Measurements from ENCODE around the gene RAP2C. TPM values are rescaled to one million over a fixed set of nuclear protein-coding genes. Genes with fewer than 3 reads are reported as not detected.

Gene RAP2C
- total RNA-seq, 1 experiment from 2014 or later, result 52.7 TPM

DNA sequence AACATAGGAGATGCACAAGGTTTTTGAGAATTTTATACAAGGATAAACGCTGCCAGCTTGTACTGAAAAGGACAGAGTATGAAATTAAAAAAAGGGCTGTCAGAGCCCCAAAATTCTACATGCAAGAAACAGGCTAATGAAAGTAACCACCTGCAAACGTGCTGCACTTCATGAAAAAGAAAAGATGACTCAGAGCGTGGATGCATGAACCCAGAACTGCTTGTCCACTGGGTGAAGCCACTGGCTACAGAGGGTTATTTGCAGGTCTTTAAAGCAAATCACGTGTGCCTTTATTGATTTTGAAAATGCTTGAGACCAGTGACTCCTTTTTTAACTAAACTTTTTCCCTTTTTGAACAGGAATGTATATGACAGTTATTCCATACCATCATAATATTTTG lies 66.1 kb downstream of the RAP2C start:
- Histone ChIP-seq H2BK12ac (ENCODE audit: insufficient read length, low read depth, low read length) (no peak overlapping the region), H2BK120ac (ENCODE audit: low read depth, low read length, poor library complexity, severe bottlenecking) (no peak overlapping the region), H3K4ac (ENCODE audit: low read depth, low read length) (no peak overlapping the region), H2AK5ac (ENCODE audit: insufficient read length, low read length) (no peak overlapping the region), H2AFZ (ENCODE audit: low read length) (no peak overlapping the region), H3K27ac (ENCODE audit: insufficient read length, low read depth, low read length) (no peak overlapping the region), H3K56ac (ENCODE audit: insufficient read length, low read depth, low read length) (no peak overlapping the region), H3K23me2 (ENCODE audit: insufficient read length, low read depth, low read length, poor library complexity, severe bottlenecking) (no peaks in the 10 kb centered on the region), H3K9ac (ENCODE audit: extremely low read depth, insufficient read length, low read length) (no peak overlapping the region), H2BK5ac (ENCODE audit: insufficient read length, low read length) (no peak overlapping the region), H4K20me1 (ENCODE audit: control insufficient read depth, insufficient read depth, insufficient read length) (no peaks in the 10 kb centered on the region), H2BK15ac (ENCODE audit: low read depth, low read length) (no peak overlapping the region), H3K18ac (ENCODE audit: insufficient read length, low read depth, low read length) (no peak overlapping the region), H4K5ac (ENCODE audit: insufficient read length, low read depth, low read length) (no peak overlapping the region), H4K8ac (replicated peaks; ENCODE audit: insufficient read length, low read depth, low read length) (no peak overlapping the region), H3K14ac (ENCODE audit: insufficient read depth, low read length) (no peak overlapping the region), H3K4me2 (ENCODE audit: insufficient read depth, insufficient read length, low read length) (no peak overlapping the region), H3K79me1 (ENCODE audit: insufficient read depth, low read depth, low read length, poor library complexity, severe bottlenecking) (no peaks in the 10 kb centered on the region), H3T11ph (ENCODE audit: low read length) (no peak overlapping the region), H2BK20ac (ENCODE audit: low read depth, low read length, poor library complexity, severe bottlenecking) (no peak overlapping the region), H3K79me2 (ENCODE audit: insufficient read depth, low read length) (no peaks in the 10 kb centered on the region), H3K27me3 (ENCODE audit: insufficient read depth, low read length) (no peaks in the 10 kb centered on the region), H4K91ac (ENCODE audit: insufficient read length, low read depth, low read length) (no peak overlapping the region), H3K23ac (ENCODE audit: insufficient read length, low read depth, low read length) (no peak overlapping the region), H3K4me1 (ENCODE audit: insufficient read depth, low read length) (no peaks in the 10 kb centered on the region), H3K9me3 (ENCODE audit: control insufficient read depth, low read depth, low read length) (no peaks in the 10 kb centered on the region)
- H3K4me1 Mint-ChIP-seq, result no peaks in the 10 kb centered on the region
- TF ChIP-seq, protein P1, sequence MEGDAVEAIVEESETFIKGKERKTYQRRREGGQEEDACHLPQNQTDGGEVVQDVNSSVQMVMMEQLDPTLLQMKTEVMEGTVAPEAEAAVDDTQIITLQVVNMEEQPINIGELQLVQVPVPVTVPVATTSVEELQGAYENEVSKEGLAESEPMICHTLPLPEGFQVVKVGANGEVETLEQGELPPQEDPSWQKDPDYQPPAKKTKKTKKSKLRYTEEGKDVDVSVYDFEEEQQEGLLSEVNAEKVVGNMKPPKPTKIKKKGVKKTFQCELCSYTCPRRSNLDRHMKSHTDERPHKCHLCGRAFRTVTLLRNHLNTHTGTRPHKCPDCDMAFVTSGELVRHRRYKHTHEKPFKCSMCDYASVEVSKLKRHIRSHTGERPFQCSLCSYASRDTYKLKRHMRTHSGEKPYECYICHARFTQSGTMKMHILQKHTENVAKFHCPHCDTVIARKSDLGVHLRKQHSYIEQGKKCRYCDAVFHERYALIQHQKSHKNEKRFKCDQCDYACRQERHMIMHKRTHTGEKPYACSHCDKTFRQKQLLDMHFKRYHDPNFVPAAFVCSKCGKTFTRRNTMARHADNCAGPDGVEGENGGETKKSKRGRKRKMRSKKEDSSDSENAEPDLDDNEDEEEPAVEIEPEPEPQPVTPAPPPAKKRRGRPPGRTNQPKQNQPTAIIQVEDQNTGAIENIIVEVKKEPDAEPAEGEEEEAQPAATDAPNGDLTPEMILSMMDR (conservative IDR thresholded peaks at IDR 0.05), result no peak
- no peak overlapping the region for H3K4me3 Mint-ChIP-seq
- H3K27me3 Mint-ChIP-seq (ENCODE audit: low read depth), result no peaks in the 10 kb centered on the region; the same call in none of the 2 replicates
- no peak for DNase-seq
- H3K36me3 Mint-ChIP-seq (ENCODE audit: insufficient read depth in 1 of 3, low read depth in 3 of 3), result no peaks in the 10 kb centered on the region
- WGBS (ENCODE audit: extremely low coverage, insufficient read length, low lambda C conversion rate), result no CpG with 5 or more reads among the region's 4 CpGs
- peaks cover 0 to 2% of the 10 kb centered on the region in 2 experiments; a peak in 1 of 5 replicates for H3K9me3 Mint-ChIP-seq
- no peak overlapping the region for H3K27ac Mint-ChIP-seq

Other genes with a start within 250 kb of the RAP2C start
- 95.8 and 99.2 TPM in 2 replicates for gene STK26, start 196.1 kb downstream of the RAP2C start, total RNA-seq (2021)
- gene FRMD7, start 91.4 kb downstream of the RAP2C start, total RNA-seq (2021), result not detected in 2 replicates